Hepatocyte (in vitro differentiated cells): ENCODE measurements around the gene QPRT. TPM values are rescaled to one million over a fixed set of nuclear protein-coding genes. Genes with fewer than 3 reads are reported as not detected.
A peak's percentile ranks its signal among the peaks of the same experiment; 100 is the strongest.
"Not testable (repeated sequence)": the region's sequence is repeated elsewhere in the genome, so short reads cannot be mapped to it uniquely, and the experiment has no call there.

Experiments used
- DNase-seq: peaks from one replicate; pipeline ENCODE4 v3.0.0-alpha.2; 2016; ENCODE audit warnings: low spot score
- H2AFZ ChIP-seq: fragments of 200-600 bp; sonication (generic); 2 replicates; pipeline ENCODE4 v1.6.0; 2016; ENCODE audit warnings: antibody characterized with exemption, mild to moderate bottlenecking
- H3K27ac ChIP-seq: fragments of 200-600 bp; sonication (generic); 2 replicates; pipeline ENCODE4 v1.5.1; 2016; ENCODE audit warnings: mild to moderate bottlenecking
- H3K27me3 ChIP-seq: fragments of 200-600 bp; sonication (generic); 2 replicates; pipeline ENCODE4 v1.6.1; 2016
- H3K36me3 ChIP-seq: fragments of 200-600 bp; sonication (generic); replicated peaks from 2 replicates; pipeline ENCODE4 v1.5.1; 2016; ENCODE audit warnings: low read depth; ENCODE audit not compliant: insufficient read depth
- H3K4me1 ChIP-seq: fragments of 200-600 bp; sonication (generic); 2 replicates; pipeline ENCODE4 v1.5.1; 2016; ENCODE audit warnings: mild to moderate bottlenecking, moderate library complexity; ENCODE audit not compliant: insufficient read depth
- H3K4me2 ChIP-seq: fragments of 200-600 bp; sonication (generic); 2 replicates; pipeline ENCODE4 v1.6.0; 2016
- H3K4me3 ChIP-seq: fragments of 200-600 bp; sonication (generic); 2 replicates; pipeline ENCODE4 v1.5.1; 2016; ENCODE audit warnings: mild to moderate bottlenecking
- H3K79me2 ChIP-seq: fragments of 200-600 bp; sonication (generic); 2 replicates; pipeline ENCODE4 v1.6.0; 2017; ENCODE audit warnings: mild to moderate bottlenecking
- H3K9me2 ChIP-seq: fragments of 200-600 bp; sonication (generic); replicated peaks from 2 replicates; pipeline ENCODE4 v1.6.0; 2017; ENCODE audit warnings: mild to moderate bottlenecking; ENCODE audit not compliant: insufficient read depth
- H3K9me3 ChIP-seq: fragments of 200-600 bp; sonication (generic); 2 replicates; pipeline ENCODE4 v1.5.1; 2016; ENCODE audit warnings: low read depth, mild to moderate bottlenecking
- H4K20me1 ChIP-seq: fragments of 200-600 bp; sonication (generic); 2 replicates; pipeline ENCODE4 v1.6.0; 2016; ENCODE audit warnings: mild to moderate bottlenecking; ENCODE audit not compliant: insufficient read depth, poor library complexity, severe bottlenecking
- EZH2 ChIP-seq: fragments of 200-600 bp; sonication (generic); IDR thresholded peaks from 2 replicates; pipeline ENCODE4 v1.6.1; 2016; ENCODE audit warnings: antibody characterized with exemption, mild to moderate bottlenecking, borderline replicate concordance
- EZH2phosphoT487 ChIP-seq: fragments of 200-600 bp; sonication (generic); IDR thresholded peaks from one replicate; pipeline ENCODE4 v1.6.1; 2018; ENCODE audit warnings: antibody characterized with exemption, mild to moderate bottlenecking, low read depth, moderate library complexity; ENCODE audit not compliant: unreplicated experiment, severe bottlenecking
- WGBS: methylation state at CpG from one replicate; pipeline ENCODE4 v1.1.6; 2016; ENCODE audit warnings: low lambda C conversion rate; ENCODE audit errors: missing lambda C conversion rate; 5-methylcytosine and 5-hydroxymethylcytosine counted together
- polyA plus RNA-seq: library from polyadenylated mRNA; unstranded; fragments of >200 nt; fragmentation: Nextera tagmentation; extraction: Ambion mirVana; gene quantifications from 2 replicates; pipeline ENCODE4 v1.2.1, GENCODE V29; 2016
- total RNA-seq: library from RNA; depleted of rRNA; stranded (reverse); fragments of >200 nt; gene quantifications from 2 replicates; pipeline ENCODE4 v1.2.3, GENCODE V29; 2014
- TF ChIP-seq, protein P1 (sequence below): fragments of 200-600 bp; sonication (generic); IDR thresholded peaks from 2 replicates; pipeline ENCODE4 v1.5.1; 2016; ENCODE audit warnings: antibody characterized with exemption, mild to moderate bottlenecking; ENCODE audit not compliant: poor library complexity

QPRT gene
- total and polyA plus RNA-seq, 2 experiments from 2014 or later = 217 to 340 TPM

DNA sequence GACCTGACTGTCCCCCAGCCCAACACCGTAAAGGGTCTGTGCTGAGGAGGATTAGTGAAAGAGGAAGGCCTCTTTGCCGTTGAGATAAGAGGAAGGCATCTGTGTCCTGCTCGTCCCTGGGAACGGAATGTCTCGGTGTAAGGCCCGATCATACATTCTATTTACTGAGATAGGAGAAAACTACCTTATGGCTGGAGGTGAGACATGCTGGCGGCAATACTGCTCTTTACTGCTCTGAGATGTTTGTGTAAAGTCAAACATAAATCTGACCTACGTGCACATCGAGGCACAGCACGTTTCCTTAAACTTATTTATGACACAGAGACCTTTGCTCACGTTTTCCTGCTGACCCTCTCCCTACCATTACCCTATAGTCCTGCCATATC, 61.6 kb downstream of the QPRT start:
- not testable (repeated sequence) for H3K9me2 ChIP-seq, H3K9me3 ChIP-seq, H4K20me1 ChIP-seq, H3K27me3 ChIP-seq, DNase-seq, H3K79me2 ChIP-seq, H3K4me3 ChIP-seq, H3K36me3 ChIP-seq, H2AFZ ChIP-seq
- H3K4me2 ChIP-seq = peak overlapping the region; percentile 65
- peaks cover 32% of the 10 kb centered on the region for H3K4me1 ChIP-seq
- 23% methylated on average over 11 of the region's 11 CpGs for WGBS
- H3K27ac ChIP-seq = peak overlapping the region; percentile 92

DNA sequence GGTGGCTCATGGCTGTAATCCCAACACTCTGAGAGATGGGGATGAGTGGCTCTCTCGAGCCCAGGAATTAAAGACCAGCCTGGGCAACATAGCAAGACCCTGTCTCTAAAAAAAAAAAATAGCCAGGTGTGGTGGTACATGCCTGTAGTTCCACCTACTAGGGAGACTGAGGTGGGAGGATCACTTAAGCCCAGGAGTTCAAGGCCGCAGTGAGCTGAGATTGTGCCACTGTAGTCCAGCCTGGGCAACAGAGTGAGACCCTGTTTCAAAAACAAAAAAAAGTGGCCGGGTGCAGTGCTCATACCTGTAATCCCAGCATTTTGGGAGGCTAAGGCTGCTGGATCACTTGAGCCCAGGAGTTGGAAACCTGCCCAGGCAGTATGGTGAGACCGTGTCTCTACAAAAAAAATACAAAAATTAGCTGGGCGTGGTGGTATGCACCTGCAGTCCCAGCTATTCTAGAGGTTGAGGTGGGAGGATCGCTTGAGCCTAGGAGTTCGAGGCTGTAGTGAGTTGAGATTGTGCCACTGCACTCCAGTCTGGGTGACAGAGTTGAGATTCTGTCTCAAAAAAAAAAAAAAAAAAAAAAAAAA, 63.8 kb downstream of the QPRT start:
- H3K36me3 ChIP-seq = no peaks in the 10 kb centered on the region
- TF ChIP-seq, protein P1, sequence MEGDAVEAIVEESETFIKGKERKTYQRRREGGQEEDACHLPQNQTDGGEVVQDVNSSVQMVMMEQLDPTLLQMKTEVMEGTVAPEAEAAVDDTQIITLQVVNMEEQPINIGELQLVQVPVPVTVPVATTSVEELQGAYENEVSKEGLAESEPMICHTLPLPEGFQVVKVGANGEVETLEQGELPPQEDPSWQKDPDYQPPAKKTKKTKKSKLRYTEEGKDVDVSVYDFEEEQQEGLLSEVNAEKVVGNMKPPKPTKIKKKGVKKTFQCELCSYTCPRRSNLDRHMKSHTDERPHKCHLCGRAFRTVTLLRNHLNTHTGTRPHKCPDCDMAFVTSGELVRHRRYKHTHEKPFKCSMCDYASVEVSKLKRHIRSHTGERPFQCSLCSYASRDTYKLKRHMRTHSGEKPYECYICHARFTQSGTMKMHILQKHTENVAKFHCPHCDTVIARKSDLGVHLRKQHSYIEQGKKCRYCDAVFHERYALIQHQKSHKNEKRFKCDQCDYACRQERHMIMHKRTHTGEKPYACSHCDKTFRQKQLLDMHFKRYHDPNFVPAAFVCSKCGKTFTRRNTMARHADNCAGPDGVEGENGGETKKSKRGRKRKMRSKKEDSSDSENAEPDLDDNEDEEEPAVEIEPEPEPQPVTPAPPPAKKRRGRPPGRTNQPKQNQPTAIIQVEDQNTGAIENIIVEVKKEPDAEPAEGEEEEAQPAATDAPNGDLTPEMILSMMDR = no peak
- TF ChIP-seq EZH2phosphoT487 (no peak), EZH2 (no peak)
- DNase-seq = no peak
- H3K4me2 ChIP-seq = no peak overlapping the region
- no peak overlapping the region for H2AFZ ChIP-seq
- no peaks in the 10 kb centered on the region for H3K79me2 ChIP-seq
- H4K20me1 ChIP-seq = no peaks in the 10 kb centered on the region
- peaks cover 32% of the 10 kb centered on the region for H3K4me1 ChIP-seq
- H3K9me2 ChIP-seq = no peaks in the 10 kb centered on the region
- no peak overlapping the region for H3K27ac ChIP-seq
- no peaks in the 10 kb centered on the region for H3K9me3 ChIP-seq
- 94% methylated on average over 7 of the region's 7 CpGs for WGBS
- H3K27me3 ChIP-seq = no peaks in the 10 kb centered on the region
- H3K4me3 ChIP-seq = no peak overlapping the region

DNA sequence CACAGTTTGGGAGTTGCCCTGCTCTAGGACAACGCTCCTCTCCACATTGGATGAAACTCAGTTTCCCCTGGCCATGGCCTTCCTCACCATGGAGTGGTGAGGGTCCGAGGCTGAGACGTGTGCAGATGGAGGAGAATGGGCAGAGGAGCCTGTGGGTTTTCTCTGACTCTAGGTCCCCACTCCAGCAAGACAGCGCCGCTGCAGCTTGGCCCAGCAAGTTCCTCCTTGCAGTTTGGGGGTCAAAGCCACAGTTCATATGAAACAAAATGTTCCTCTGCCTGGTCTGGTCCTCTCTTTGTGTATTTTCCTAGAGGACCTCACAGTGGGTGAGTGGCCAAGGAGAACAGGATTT, 64.5 kb downstream of the QPRT start:
- Histone ChIP-seq H2AFZ (no peak overlapping the region), H3K4me1 (peaks cover 25% of the 10 kb centered on the region), H4K20me1 (no peaks in the 10 kb centered on the region), H3K9me2 (no peaks in the 10 kb centered on the region), H3K4me2 (no peak overlapping the region), H3K27ac (no peak overlapping the region), H3K4me3 (no peak overlapping the region), H3K9me3 (no peaks in the 10 kb centered on the region), H3K27me3 (no peaks in the 10 kb centered on the region), H3K79me2 (no peaks in the 10 kb centered on the region), H3K36me3 (no peaks in the 10 kb centered on the region)
- no peak for DNase-seq
- WGBS = 96% methylated on average over 5 of the region's 5 CpGs
- TF ChIP-seq EZH2 = no peak
- TF ChIP-seq, protein P1 = no peak
- TF ChIP-seq EZH2phosphoT487 = no peak

DNA sequence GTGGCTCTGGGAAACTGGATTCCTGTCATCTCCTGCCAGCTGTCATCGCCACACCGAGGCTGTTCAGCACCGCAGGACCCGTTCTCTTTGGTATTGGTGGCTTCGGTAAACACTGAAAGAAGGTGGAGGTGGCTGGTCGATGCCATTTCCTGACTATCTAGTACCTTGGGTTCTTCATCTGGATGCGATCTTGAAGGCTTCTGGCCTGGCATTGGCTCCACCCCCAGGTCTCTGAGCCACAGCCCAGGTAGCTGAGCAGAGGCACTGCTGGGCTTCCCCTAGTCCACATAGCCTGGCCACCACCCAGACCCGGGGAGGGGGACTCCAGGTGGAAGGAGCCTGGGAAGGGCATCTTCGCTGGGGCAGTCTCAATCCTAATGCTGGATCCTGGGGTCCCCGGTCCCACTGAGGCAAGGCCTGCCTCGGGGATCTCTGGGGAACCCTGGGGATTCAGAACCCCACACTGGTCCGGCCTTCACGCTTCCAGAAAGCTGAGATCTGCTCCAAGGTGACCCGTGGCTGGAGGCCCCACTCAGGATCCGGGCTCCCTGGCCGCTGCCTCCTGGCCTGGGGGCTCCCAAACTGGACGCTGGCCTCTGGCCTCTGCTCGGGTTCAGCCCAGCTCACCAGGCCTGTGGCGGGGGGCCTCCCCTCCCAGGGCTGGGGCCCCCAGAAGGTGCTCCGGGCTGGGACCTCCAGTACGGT, 65.0 kb downstream of the QPRT start:
- Histone ChIP-seq H3K27me3 (no peaks in the 10 kb centered on the region), H3K9me2 (no peaks in the 10 kb centered on the region), H3K79me2 (no peaks in the 10 kb centered on the region), H3K27ac (no peak overlapping the region), H4K20me1 (no peaks in the 10 kb centered on the region), H3K4me2 (no peak overlapping the region), H2AFZ (no peak overlapping the region), H3K9me3 (no peaks in the 10 kb centered on the region), H3K36me3 (no peaks in the 10 kb centered on the region), H3K4me1 (peaks cover 20% of the 10 kb centered on the region), H3K4me3 (no peak overlapping the region)
- no peak for DNase-seq
- no peak for TF ChIP-seq EZH2
- TF ChIP-seq, protein P1 = no peak
- no peak for TF ChIP-seq EZH2phosphoT487
- WGBS = 93% methylated on average over 21 of the region's 21 CpGs
